Measurements from ENCODE around the gene PCDHGC3. TPM values are rescaled to one million over a fixed set of nuclear protein-coding genes. Genes with fewer than 3 reads are reported as not detected.

Gene PCDHGC3
- total RNA-seq, 1 experiment from 2014 or later, result 1.2 TPM

GRCh38 chr5:141434006-141434405, 41.8 kb upstream of the PCDHGC3 start:
- CTCF ChIA-PET, result no interaction called here
- H3K27me3 ChIP-seq (ENCODE audit: insufficient read depth, low read length), result no peaks in the 10 kb centered on the region
- no peak overlapping the region for H3K9ac ChIP-seq (ENCODE audit: low read length)
- H2AFZ ChIP-seq (ENCODE audit: low read depth, low read length, poor library complexity, severe bottlenecking), result no peak overlapping the region
- H3K27ac ChIP-seq (ENCODE audit: low read depth, low read length), result no peak overlapping the region
- TF ChIP-seq FOSL1 (IDR thresholded peaks at IDR 0.05; ENCODE audit: low read depth), result no peak
- TF ChIP-seq CBX3 (IDR thresholded peaks at IDR 0.05; ENCODE audit: low read depth), result no peak
- TF ChIP-seq ZFX (IDR thresholded peaks at IDR 0.05), result no peak
- TF ChIP-seq POLR2AphosphoS5 (IDR thresholded peaks at IDR 0.05; ENCODE audit: low read depth, low read length), result no peak
- no peak for TF ChIP-seq CTCF (IDR thresholded peaks at IDR 0.05 in 2 of 3, conservative IDR thresholded peaks at IDR 0.05 in 1 of 3; ENCODE audit: borderline replicate concordance in 1 of 3, insufficient read depth in 1 of 3, low read depth in 2 of 3, low read length in 2 of 3)
- TF ChIP-seq EGR1 (IDR thresholded peaks at IDR 0.05; ENCODE audit: low read depth), result no peak
- no peak for TF ChIP-seq SP1 (IDR thresholded peaks at IDR 0.05; ENCODE audit: low read depth)
- POLR2A ChIA-PET, result no interaction called here
- no TSS peak for BruUV-seq (replicated peaks)
- no peaks in the 10 kb centered on the region for H3K4me1 ChIP-seq (ENCODE audit: control insufficient read depth in 1 of 2, insufficient read depth in 2 of 2, low read length in 2 of 2)
- no peak overlapping the region for H3K4me2 ChIP-seq (ENCODE audit: low read length)
- H3K36me3 ChIP-seq (ENCODE audit: control insufficient read depth in 1 of 2, insufficient read depth in 2 of 2, low read length in 2 of 2), result no peaks in the 10 kb centered on the region
- no peaks in the 10 kb centered on the region for H3K9me2 ChIP-seq (ENCODE audit: insufficient read depth)
- no peak for ATAC-seq
- RAD21 ChIA-PET (ENCODE audit: low non-redundant PET in 1 of 2, low total read pairs in 2 of 2, uncharacterized antibody in 2 of 2, unreplicated experiment in 2 of 2), result no interaction called here
- H4K20me1 ChIP-seq (ENCODE audit: insufficient read depth), result no peaks in the 10 kb centered on the region
- peaks cover 0 to 8% of the 10 kb centered on the region in 2 experiments; a peak in 2 of 4 replicates for H3K9me3 ChIP-seq (ENCODE audit: control insufficient read depth in 1 of 2, insufficient read depth in 1 of 2, low read depth in 1 of 2, low read length in 2 of 2)
- H3K79me2 ChIP-seq (ENCODE audit: insufficient read depth, low read length), result no peaks in the 10 kb centered on the region
- no peak for DNase-seq (ENCODE audit: low read depth, low spot score)
- intact Hi-C loops (cut with micrococcal nuclease), result no loop called here
- no peak overlapping the region for H3K4me3 ChIP-seq (replicated peaks in 1 of 2; ENCODE audit: low read depth in 1 of 2, low read length in 2 of 2)

GRCh38 chr5:141437221-141437620, 38.5 kb upstream of the PCDHGC3 start:
- RAD21 ChIA-PET (ENCODE audit: low non-redundant PET in 1 of 2, low total read pairs in 2 of 2, uncharacterized antibody in 2 of 2, unreplicated experiment in 2 of 2), result no interaction called here
- Histone ChIP-seq H3K79me2 (ENCODE audit: insufficient read depth, low read length) (no peaks in the 10 kb centered on the region), H3K36me3 (ENCODE audit: control insufficient read depth in 1 of 2, insufficient read depth in 2 of 2, low read length in 2 of 2) (no peaks in the 10 kb centered on the region), H3K27ac (ENCODE audit: low read depth, low read length) (no peak overlapping the region), H3K27me3 (ENCODE audit: insufficient read depth, low read length) (no peaks in the 10 kb centered on the region), H3K9me3 (ENCODE audit: control insufficient read depth in 1 of 2, insufficient read depth in 1 of 2, low read depth in 1 of 2, low read length in 2 of 2) (no peaks in the 10 kb centered on the region), H3K9me2 (ENCODE audit: insufficient read depth) (no peaks in the 10 kb centered on the region), H4K20me1 (ENCODE audit: insufficient read depth) (no peaks in the 10 kb centered on the region), H2AFZ (ENCODE audit: low read depth, low read length, poor library complexity, severe bottlenecking) (no peak overlapping the region), H3K4me2 (ENCODE audit: low read length) (no peak overlapping the region), H3K4me3 (replicated peaks in 1 of 2; ENCODE audit: low read depth in 1 of 2, low read length in 2 of 2) (no peak overlapping the region), H3K4me1 (ENCODE audit: control insufficient read depth in 1 of 2, insufficient read depth in 2 of 2, low read length in 2 of 2) (no peaks in the 10 kb centered on the region), H3K9ac (ENCODE audit: low read length) (no peak overlapping the region)
- intact Hi-C loops (cut with micrococcal nuclease), result no loop called here
- no peak for ATAC-seq
- DNase-seq (ENCODE audit: low read depth, low spot score), result no peak
- BruUV-seq (replicated peaks), result no TSS peak
- CTCF ChIA-PET, result interaction anchor here (1.6 kb wide), 1 partner anchor 120 kb away, joined by 3 read pairs; no protein-coding TSS in a partner anchor
- POLR2A ChIA-PET, result no interaction called here
- TF ChIP-seq ZBTB33 (IDR thresholded peaks at IDR 0.05; ENCODE audit: extremely low read depth, insufficient replicate concordance, low read length) (no peak), FOSL1 (IDR thresholded peaks at IDR 0.05; ENCODE audit: low read depth) (no peak), CTCF (IDR thresholded peaks at IDR 0.05 in 2 of 3, conservative IDR thresholded peaks at IDR 0.05 in 1 of 3; ENCODE audit: borderline replicate concordance in 1 of 3, insufficient read depth in 1 of 3, low read depth in 2 of 3, low read length in 2 of 3) (no peak), POLR2A (IDR thresholded peaks at IDR 0.05; ENCODE audit: borderline replicate concordance, extremely low read depth, insufficient read depth, insufficient read length) (no peak), REST (IDR thresholded peaks at IDR 0.05; ENCODE audit: low read depth) (no peak)
